ENCODE data around the gene CLIP1.
"Not testable (repeated sequence)": the region's sequence is repeated elsewhere in the genome, so short reads cannot be mapped to it uniquely, and the experiment has no call there.

Gene CLIP1

DNA sequence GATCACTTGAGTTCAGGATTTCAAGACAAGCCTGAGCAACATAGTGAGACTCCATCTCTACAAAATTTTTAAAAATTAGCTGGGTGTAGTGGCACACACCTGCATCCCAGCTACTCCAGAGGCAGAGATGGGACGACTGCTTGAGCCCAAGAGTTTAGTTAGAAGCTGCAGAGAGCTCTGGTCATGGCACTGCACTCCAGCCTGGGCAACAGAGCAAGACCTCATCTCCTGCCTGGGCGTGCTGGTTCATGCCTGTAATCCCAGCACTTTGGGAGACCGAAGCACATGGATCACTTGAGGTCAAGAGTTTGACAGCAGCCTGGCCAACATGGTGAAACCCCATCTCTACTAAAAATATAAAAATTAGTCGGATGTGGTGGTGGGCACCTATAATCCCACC, 20.2 kb downstream of the CLIP1 start:
- H3K4me2 ChIP-seq (ENCODE audit: low read length) = no peak overlapping the region
- H3K9me2 ChIP-seq (replicated peaks; ENCODE audit: control insufficient read depth, low read length) = no peaks in the 10 kb centered on the region
- peaks cover 30% of the 10 kb centered on the region for H3K4me1 ChIP-seq (ENCODE audit: control insufficient read depth, low read length)
- no peak overlapping the region for H3K4me3 ChIP-seq (ENCODE audit: low read length)
- H3K27me3 ChIP-seq (ENCODE audit: control insufficient read depth, low read length) = no peaks in the 10 kb centered on the region
- no peak overlapping the region for H3K27ac ChIP-seq (ENCODE audit: low read depth, low read length)
- peaks cover 15% of the 10 kb centered on the region; the same call in 1 of the 2 replicates for H3F3A ChIP-seq (ENCODE audit: control insufficient read depth, insufficient read depth)
- H4K20me1 ChIP-seq (ENCODE audit: control insufficient read depth, insufficient read depth, low read depth, low read length) = no peaks in the 10 kb centered on the region
- TF ChIP-seq, protein P1, sequence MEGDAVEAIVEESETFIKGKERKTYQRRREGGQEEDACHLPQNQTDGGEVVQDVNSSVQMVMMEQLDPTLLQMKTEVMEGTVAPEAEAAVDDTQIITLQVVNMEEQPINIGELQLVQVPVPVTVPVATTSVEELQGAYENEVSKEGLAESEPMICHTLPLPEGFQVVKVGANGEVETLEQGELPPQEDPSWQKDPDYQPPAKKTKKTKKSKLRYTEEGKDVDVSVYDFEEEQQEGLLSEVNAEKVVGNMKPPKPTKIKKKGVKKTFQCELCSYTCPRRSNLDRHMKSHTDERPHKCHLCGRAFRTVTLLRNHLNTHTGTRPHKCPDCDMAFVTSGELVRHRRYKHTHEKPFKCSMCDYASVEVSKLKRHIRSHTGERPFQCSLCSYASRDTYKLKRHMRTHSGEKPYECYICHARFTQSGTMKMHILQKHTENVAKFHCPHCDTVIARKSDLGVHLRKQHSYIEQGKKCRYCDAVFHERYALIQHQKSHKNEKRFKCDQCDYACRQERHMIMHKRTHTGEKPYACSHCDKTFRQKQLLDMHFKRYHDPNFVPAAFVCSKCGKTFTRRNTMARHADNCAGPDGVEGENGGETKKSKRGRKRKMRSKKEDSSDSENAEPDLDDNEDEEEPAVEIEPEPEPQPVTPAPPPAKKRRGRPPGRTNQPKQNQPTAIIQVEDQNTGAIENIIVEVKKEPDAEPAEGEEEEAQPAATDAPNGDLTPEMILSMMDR (IDR thresholded peaks at IDR 0.05; ENCODE audit: low read depth, low read length, poor library complexity, severe bottlenecking) = no peak
- TF ChIP-seq EZH2phosphoT487 (IDR thresholded peaks at IDR 0.05; ENCODE audit: borderline replicate concordance, low read length) = no peak
- H3K9me3 ChIP-seq (ENCODE audit: control insufficient read depth, insufficient read depth, low read length) = no peaks in the 10 kb centered on the region
- peaks cover 5% of the 10 kb centered on the region; the same call in 1 of the 2 replicates for H3K79me2 ChIP-seq (ENCODE audit: control insufficient read depth, low read length)
- H3K36me3 ChIP-seq (ENCODE audit: control insufficient read depth, low read length) = no peaks in the 10 kb centered on the region

DNA sequence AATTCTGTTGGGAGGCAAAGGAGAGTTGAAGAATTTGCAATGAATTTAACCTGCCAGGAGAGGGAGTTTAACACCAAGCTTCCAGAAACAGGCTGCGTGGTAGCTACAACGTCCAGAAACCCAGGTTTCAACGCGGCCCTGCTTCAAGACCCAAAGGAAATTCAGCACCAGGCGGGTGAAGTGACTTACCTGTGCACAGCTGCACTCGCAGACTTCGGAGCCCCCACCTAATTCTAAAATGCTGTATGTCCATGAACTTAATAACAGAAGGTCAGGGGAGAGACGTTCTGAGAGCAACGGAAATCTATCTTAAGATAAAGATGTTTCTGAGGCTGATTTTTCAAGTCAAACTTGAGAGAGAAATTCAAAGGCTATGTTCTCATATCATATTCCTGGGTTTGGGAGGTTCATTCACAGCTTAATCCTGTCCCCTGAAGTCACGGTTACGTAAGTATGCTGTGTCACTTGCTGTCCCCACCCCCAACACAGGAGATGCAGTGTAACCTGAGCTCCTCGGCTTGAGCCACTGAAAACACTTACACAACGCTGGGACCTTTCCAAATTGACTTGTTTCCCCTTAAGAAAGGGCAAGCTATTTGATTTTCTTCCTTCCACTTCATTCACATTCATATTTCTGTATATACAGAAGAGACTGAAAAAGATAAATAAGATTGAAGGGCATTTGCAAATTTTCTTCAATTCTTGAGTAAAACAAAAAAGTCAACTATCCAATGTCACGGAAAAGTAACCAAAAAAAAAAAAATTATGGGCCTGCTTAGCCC, 22.7 kb downstream of the CLIP1 start:
- no peak for TF ChIP-seq EZH2phosphoT487 (IDR thresholded peaks at IDR 0.05; ENCODE audit: borderline replicate concordance, low read length)
- TF ChIP-seq, protein P1 (IDR thresholded peaks at IDR 0.05; ENCODE audit: low read depth, low read length, poor library complexity, severe bottlenecking) = peak; percentile 77
- peak overlapping the region; percentile 28 for H3K27ac ChIP-seq (ENCODE audit: low read depth, low read length)
- peak overlapping the region; percentile 69 for H3K4me2 ChIP-seq (ENCODE audit: low read length)
- peaks cover 5% of the 10 kb centered on the region; the same call in 1 of the 2 replicates for H3K79me2 ChIP-seq (ENCODE audit: control insufficient read depth, low read length)
- peaks cover 22% of the 10 kb centered on the region for H3K4me1 ChIP-seq (ENCODE audit: control insufficient read depth, low read length)
- H3K9me3 ChIP-seq (ENCODE audit: control insufficient read depth, insufficient read depth, low read length) = no peaks in the 10 kb centered on the region
- H3K27me3 ChIP-seq (ENCODE audit: control insufficient read depth, low read length) = no peaks in the 10 kb centered on the region
- H4K20me1 ChIP-seq (ENCODE audit: control insufficient read depth, insufficient read depth, low read depth, low read length) = no peaks in the 10 kb centered on the region
- H3K9me2 ChIP-seq (replicated peaks; ENCODE audit: control insufficient read depth, low read length) = no peaks in the 10 kb centered on the region
- H3K4me3 ChIP-seq (ENCODE audit: low read length) = peak overlapping the region; percentile 58
- 0 out of 2 replicates have a peak, but pooled peaks cover 5% of the 10 kb centered on the region for H3F3A ChIP-seq (ENCODE audit: control insufficient read depth, insufficient read depth)
- H3K36me3 ChIP-seq (ENCODE audit: control insufficient read depth, low read length) = no peaks in the 10 kb centered on the region

DNA sequence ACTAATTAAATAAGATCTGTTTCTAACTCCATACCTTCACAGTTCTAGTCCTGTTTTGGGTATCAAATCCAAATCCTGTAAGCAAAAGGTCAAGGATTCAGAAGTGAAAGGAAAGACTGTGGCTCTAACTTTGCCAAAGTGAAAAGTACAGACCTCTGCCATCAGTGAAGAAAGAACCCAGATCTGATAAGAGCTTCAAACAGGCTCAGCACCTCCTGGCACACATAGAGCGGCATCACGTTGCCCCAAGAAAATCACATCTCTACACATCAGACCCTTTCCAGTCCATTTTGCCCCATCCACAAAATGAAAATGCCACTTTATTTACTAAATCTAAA, 23.2 kb downstream of the CLIP1 start:
- Histone ChIP-seq H3K4me2 (ENCODE audit: low read length) (peak overlapping the region; percentile 69; the same call in 1 of the 2 replicates), H3K4me3 (ENCODE audit: low read length) (no peak overlapping the region), H3K27ac (ENCODE audit: low read depth, low read length) (no peak overlapping the region)

DNA sequence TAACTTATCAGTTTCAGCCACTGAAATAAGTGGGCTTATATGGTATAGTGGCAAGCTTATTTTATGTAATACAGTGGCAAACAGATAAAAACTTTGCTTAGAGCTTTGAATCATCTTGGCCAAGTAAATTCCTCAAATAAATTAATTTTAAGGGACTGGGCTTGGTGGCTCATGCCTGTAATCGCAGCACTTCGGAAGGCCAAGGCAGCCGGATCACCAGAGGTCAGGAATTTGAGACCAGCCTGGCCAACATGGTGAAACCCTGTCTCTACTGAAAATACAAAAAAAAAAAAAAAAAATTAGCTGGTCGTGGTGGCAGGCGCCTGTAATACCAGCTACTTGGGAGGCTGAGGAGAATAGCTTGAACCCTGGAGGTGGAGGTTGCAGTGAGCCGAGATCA, 24.5 kb downstream of the CLIP1 start:
- H3K9me3 ChIP-seq (ENCODE audit: control insufficient read depth, insufficient read depth, low read length); H3K79me2 ChIP-seq (ENCODE audit: control insufficient read depth, low read length); H3K4me2 ChIP-seq (ENCODE audit: low read length); H3K4me3 ChIP-seq (ENCODE audit: low read length); H3K9me2 ChIP-seq (replicated peaks; ENCODE audit: control insufficient read depth, low read length); H4K20me1 ChIP-seq (ENCODE audit: control insufficient read depth, insufficient read depth, low read depth, low read length); H3K27ac ChIP-seq (ENCODE audit: low read depth, low read length); H3F3A ChIP-seq (ENCODE audit: control insufficient read depth, insufficient read depth); H3K27me3 ChIP-seq (ENCODE audit: control insufficient read depth, low read length); H3K36me3 ChIP-seq (ENCODE audit: control insufficient read depth, low read length): not testable (repeated sequence)
- H3K4me1 ChIP-seq (ENCODE audit: control insufficient read depth, low read length) = peaks cover 18% of the 10 kb centered on the region

More for the DNA sequence above, 23.2 kb downstream of the CLIP1 start:
- Histone ChIP-seq H4K20me1 (ENCODE audit: control insufficient read depth, insufficient read depth, low read depth, low read length) (no peaks in the 10 kb centered on the region), H3K9me2 (replicated peaks; ENCODE audit: control insufficient read depth, low read length) (no peaks in the 10 kb centered on the region), H3K9me3 (ENCODE audit: control insufficient read depth, insufficient read depth, low read length) (no peaks in the 10 kb centered on the region), H3K36me3 (ENCODE audit: control insufficient read depth, low read length) (no peaks in the 10 kb centered on the region), H3F3A (ENCODE audit: control insufficient read depth, insufficient read depth) (0 out of 2 replicates have a peak, but pooled peaks cover 5% of the 10 kb centered on the region), H3K4me1 (ENCODE audit: control insufficient read depth, low read length) (peaks cover 21% of the 10 kb centered on the region), H3K79me2 (ENCODE audit: control insufficient read depth, low read length) (peaks cover 5% of the 10 kb centered on the region; the same call in 1 of the 2 replicates), H3K27me3 (ENCODE audit: control insufficient read depth, low read length) (no peaks in the 10 kb centered on the region)
- TF ChIP-seq EZH2phosphoT487 (IDR thresholded peaks at IDR 0.05; ENCODE audit: borderline replicate concordance, low read length) = no peak
